ENCODE results near the gene SLC9A8. TPM values are rescaled to one million over a fixed set of nuclear protein-coding genes. Genes with fewer than 3 reads are reported as not detected.

Gene SLC9A8, protein sequence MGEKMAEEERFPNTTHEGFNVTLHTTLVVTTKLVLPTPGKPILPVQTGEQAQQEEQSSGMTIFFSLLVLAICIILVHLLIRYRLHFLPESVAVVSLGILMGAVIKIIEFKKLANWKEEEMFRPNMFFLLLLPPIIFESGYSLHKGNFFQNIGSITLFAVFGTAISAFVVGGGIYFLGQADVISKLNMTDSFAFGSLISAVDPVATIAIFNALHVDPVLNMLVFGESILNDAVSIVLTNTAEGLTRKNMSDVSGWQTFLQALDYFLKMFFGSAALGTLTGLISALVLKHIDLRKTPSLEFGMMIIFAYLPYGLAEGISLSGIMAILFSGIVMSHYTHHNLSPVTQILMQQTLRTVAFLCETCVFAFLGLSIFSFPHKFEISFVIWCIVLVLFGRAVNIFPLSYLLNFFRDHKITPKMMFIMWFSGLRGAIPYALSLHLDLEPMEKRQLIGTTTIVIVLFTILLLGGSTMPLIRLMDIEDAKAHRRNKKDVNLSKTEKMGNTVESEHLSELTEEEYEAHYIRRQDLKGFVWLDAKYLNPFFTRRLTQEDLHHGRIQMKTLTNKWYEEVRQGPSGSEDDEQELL
- total RNA-seq (2022; extraction: Qiagen RNA extraction; ENCODE audit: low read depth): 6.8 to 9.5 TPM (median 8.4 TPM) in 5 replicates

DNA sequence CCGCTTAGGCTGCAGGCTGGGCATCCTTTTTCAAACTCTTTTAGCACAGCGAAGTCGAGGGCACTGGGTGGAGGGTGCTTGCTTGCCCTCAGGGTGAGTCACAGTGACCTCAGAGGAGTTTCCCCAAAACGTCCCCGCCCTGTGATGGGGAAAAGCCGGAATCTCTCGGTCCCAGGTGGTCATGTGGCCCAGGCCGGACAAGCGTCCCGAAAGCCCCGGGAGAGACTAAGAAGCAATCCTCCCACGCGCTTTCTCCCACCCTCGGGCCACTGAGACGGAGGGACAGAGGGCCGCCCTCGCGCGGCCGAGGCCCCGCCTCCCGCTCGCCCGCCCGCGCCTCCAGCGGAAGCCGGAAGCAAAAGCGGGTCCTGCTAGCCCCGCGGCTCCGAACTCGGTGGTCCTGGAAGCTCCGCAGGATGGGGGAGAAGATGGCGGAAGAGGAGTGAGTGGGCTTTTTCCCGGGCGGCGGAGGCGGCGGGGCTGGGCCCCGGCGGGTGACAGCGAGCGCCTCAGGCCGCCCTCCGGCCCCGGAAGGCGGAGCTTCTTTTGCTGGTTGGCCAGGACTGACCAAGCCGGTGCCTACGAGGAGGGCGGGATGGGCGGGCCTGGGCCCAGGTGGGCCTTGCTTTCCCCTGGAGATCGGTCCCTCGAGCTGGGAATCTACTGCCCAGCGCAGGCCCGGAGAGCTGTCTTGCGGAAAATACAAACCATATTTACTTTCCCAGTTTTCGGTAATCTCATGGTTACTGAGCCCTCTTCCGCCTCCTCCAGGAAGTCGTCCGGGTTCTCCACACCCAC lies at the start of gene SLC9A8:
Gene SLC9A8 (plus strand): TSS at position 322 of the 798 bp plus-strand sequence. CDS start 95 bp downstream, at position 417.

DNA sequence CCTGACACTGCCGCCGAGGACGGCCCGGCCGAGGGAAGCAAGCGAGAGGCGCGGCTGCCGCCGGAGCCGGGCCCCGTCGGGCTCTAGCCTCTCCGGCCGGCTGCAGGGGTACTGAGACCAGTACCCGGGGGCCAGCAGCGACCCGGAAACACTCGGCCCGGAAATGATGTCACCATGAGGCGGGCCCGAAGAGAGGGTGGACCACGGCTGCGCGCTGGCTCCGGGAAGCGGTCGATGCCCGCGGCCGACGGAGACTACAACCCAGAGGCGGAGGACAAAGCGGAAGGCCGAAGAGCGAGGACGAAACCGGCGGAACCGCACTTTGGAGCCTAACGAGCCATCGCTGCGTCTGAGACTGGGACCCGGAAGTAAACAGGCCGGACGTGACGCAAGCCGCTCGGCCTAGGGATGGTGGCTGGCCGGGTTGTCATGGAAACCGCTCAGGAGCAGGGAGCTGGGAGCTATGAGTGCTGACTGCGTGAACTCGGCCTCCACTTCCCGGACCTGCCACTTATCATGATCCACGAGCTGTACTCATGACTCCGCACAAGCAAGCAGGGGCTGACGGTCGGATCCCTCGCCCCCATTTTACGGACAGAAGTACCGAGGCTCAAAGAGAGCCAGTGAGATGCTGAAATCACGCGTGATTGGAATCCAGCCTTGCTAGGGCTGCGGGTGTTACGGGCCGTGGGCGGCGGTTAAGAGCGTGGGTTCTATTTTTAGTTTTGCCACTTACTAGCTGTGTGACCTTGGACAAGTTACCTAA lies 102.9 kb downstream of the SLC9A8 start, which contains the start of gene SPATA2:
Gene SPATA2 (minus strand): TSS at position 150 of the 766 bp plus-strand sequence. CDS start 7,039 bp downstream, outside the sequence.

DNA sequence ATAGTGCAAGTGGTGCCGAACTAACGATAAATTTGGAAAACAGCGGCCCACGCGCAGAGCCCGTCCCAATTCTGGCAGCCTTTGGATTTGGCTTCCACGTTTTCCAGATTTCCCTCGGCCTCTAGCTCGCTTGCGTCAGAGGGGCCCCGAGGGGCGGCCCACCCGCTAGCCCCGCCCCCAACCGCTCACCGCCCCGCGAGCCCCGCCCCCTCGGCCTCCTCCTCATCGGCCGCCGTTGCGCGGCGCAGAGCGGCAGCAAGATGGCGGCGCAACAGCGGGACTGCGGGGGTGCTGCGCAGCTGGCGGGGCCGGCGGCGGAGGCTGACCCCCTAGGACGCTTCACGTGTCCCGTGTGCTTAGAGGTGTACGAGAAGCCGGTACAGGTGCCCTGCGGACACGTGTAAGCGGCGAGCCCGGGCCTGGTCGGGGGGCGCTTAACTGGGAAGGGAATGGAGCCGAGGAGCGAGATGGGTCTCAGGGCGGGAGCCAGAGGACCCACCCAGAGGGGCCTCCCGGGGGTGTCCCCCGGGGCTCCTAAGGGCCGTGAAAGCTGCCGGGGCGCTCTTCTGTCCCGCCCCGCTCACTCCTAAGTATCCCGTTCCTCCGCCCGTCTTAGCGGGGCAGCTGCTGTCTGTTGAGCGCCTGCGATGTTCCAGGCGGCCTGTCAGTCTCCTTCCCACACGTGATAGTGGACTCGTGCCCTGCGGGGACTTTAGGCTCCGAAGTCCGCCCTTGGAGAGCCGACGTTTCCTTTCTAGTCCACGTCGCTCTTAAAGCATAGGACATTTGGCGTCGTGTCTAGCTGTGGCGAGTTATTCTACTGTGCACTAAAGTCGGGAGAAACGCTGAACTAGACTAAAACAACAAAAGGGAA lies 123.8 kb downstream of the SLC9A8 start, which contains the start of gene RNF114:
Gene RNF114 (plus strand): TSS at position 245 of the 874 bp plus-strand sequence. CDS start 16 bp downstream, at position 261.

Other genes starting within 250 kb of the SLC9A8 start
- gene PTGIS, start 244.7 kb upstream of the SLC9A8 start, total RNA-seq (2022; extraction: Qiagen RNA extraction; ENCODE audit: low read depth): 0.07 TPM in 2 of 5 replicates, not detected in the others
- 43.6 to 64.7 TPM (median 62.5 TPM) in 5 replicates for gene B4GALT5, start 99.0 kb upstream of the SLC9A8 start, total RNA-seq (2022; extraction: Qiagen RNA extraction; ENCODE audit: low read depth)
- gene SPATA2, start 102.7 kb downstream of the SLC9A8 start, total RNA-seq (2022; extraction: Qiagen RNA extraction; ENCODE audit: low read depth): 6.8 to 9.1 TPM (median 8.4 TPM) in 5 replicates
- 60.7 to 82.0 TPM (median 73.7 TPM) in 5 replicates for gene RNF114, start 123.6 kb downstream of the SLC9A8 start, total RNA-seq (2022; extraction: Qiagen RNA extraction; ENCODE audit: low read depth)
- gene SNAI1, start 170.2 kb downstream of the SLC9A8 start, total RNA-seq (2022; extraction: Qiagen RNA extraction; ENCODE audit: low read depth): 11.0 to 18.7 TPM (median 15.1 TPM) in 5 replicates